ENCODE results near the gene GATB.
"Not testable (repeated sequence)": the region's sequence is repeated elsewhere in the genome, so short reads cannot be mapped to it uniquely, and the experiment has no call there.

GATB gene

GRCh38 chr4:151736361-151736760 is 24.4 kb downstream of the GATB start:
- DNase-seq (ENCODE audit: low read depth in 1 of 2, low spot score in 1 of 2): no peak

- not testable (repeated sequence) for DNase-seq (ENCODE audit: low read depth in 1 of 2, low spot score in 1 of 2)
Observed at GRCh38 chr4:151731670-151732069, 29.1 kb downstream of the GATB start.

GRCh38 chr4:151729731-151730559 is 30.9 kb downstream of the GATB start:
- DNase-seq (ENCODE audit: low read depth in 1 of 2, low spot score in 1 of 2): no peak

- DNase-seq (ENCODE audit: low read depth in 1 of 2, low spot score in 1 of 2): no peak
Observed at GRCh38 chr4:151728679-151729078, 32.1 kb downstream of the GATB start.

GRCh38 chr4:151728006-151728405 is 32.8 kb downstream of the GATB start:
- no peak for DNase-seq (ENCODE audit: low read depth in 1 of 2, low spot score in 1 of 2)

- no peak for DNase-seq (ENCODE audit: low read depth in 1 of 2, low spot score in 1 of 2)
Observed at GRCh38 chr4:151727365-151727764, 33.4 kb downstream of the GATB start.

- DNase-seq (ENCODE audit: low read depth in 1 of 2, low spot score in 1 of 2): no peak
Observed at GRCh38 chr4:151725087-151725486, 35.7 kb downstream of the GATB start.

GRCh38 chr4:151721916-151722315 is 38.9 kb downstream of the GATB start:
- DNase-seq (ENCODE audit: low read depth in 1 of 2, low spot score in 1 of 2): no peak

- DNase-seq (ENCODE audit: low read depth in 1 of 2, low spot score in 1 of 2): no peak
Observed at GRCh38 chr4:151721466-151721865, 39.3 kb downstream of the GATB start.

GRCh38 chr4:151719956-151720334 is 40.9 kb downstream of the GATB start:
- no peak for DNase-seq (ENCODE audit: low read depth in 1 of 2, low spot score in 1 of 2)

- DNase-seq (ENCODE audit: low read depth in 1 of 2, low spot score in 1 of 2): no peak
Observed at GRCh38 chr4:151718984-151719955, 41.5 kb downstream of the GATB start.

GRCh38 chr4:151717909-151718628 is 42.7 kb downstream of the GATB start:
- DNase-seq (ENCODE audit: low read depth in 1 of 2, low spot score in 1 of 2): no peak

- no peak for DNase-seq (ENCODE audit: low read depth in 1 of 2, low spot score in 1 of 2)
Observed at GRCh38 chr4:151717314-151717713, 43.5 kb downstream of the GATB start.

GRCh38 chr4:151716324-151716723 is 44.5 kb downstream of the GATB start:
- DNase-seq (ENCODE audit: low read depth in 1 of 2, low spot score in 1 of 2): no peak

- DNase-seq (ENCODE audit: low read depth in 1 of 2, low spot score in 1 of 2): no peak
Observed at GRCh38 chr4:151715881-151716280, 44.9 kb downstream of the GATB start.

- DNase-seq (ENCODE audit: low read depth in 1 of 2, low spot score in 1 of 2): no peak
Observed at GRCh38 chr4:151712777-151713176, 48.0 kb downstream of the GATB start.

- no peak for DNase-seq (ENCODE audit: low read depth in 1 of 2, low spot score in 1 of 2)
Observed at GRCh38 chr4:151711646-151712045, 49.2 kb downstream of the GATB start.

GRCh38 chr4:151709587-151709986 is 51.2 kb downstream of the GATB start:
- DNase-seq (ENCODE audit: low read depth in 1 of 2, low spot score in 1 of 2): no peak

GRCh38 chr4:151709071-151709470 is 51.7 kb downstream of the GATB start:
- DNase-seq (ENCODE audit: low read depth in 1 of 2, low spot score in 1 of 2): no peak

- DNase-seq (ENCODE audit: low read depth in 1 of 2, low spot score in 1 of 2): no peak
Observed at GRCh38 chr4:151708100-151708499, 52.7 kb downstream of the GATB start.

- DNase-seq (ENCODE audit: low read depth in 1 of 2, low spot score in 1 of 2): no peak
Observed at GRCh38 chr4:151703401-151703800, 57.4 kb downstream of the GATB start.
